GM12872 (cell line): Measurements from ENCODE around the gene NYAP2.

Experiments
- CTCF ChIP-seq: IDR thresholded peaks from 3 replicates; pipeline ENCODE4 v1.5.1; 2011; ENCODE audit warnings: low read depth, mild to moderate bottlenecking, low read length, moderate library complexity; ENCODE audit not compliant: insufficient read depth

The NYAP2 gene

GRCh38 chr2:225640550-225640949 lies 241.0 kb downstream of the NYAP2 start:
- no peak for TF ChIP-seq CTCF

- no peak for TF ChIP-seq CTCF
Observed at GRCh38 chr2:225649274-225649673, 249.8 kb downstream of the NYAP2 start.

- no peak for TF ChIP-seq CTCF
Observed at GRCh38 chr2:225650041-225650440, 250.5 kb downstream of the NYAP2 start.

GRCh38 chr2:225660262-225661131 lies 261.0 kb downstream of the NYAP2 start:
- peak; percentile 85 for TF ChIP-seq CTCF

GRCh38 chr2:225662101-225662500 lies 262.6 kb downstream of the NYAP2 start:
- no peak for TF ChIP-seq CTCF

GRCh38 chr2:225667445-225667844 lies 267.9 kb downstream of the NYAP2 start:
- no peak for TF ChIP-seq CTCF

GRCh38 chr2:225668606-225669266 lies 269.2 kb downstream of the NYAP2 start:
- TF ChIP-seq CTCF, result peak; percentile 82
